Measurements from ENCODE around the gene LYG1. TPM values are rescaled to one million over a fixed set of nuclear protein-coding genes. Genes with fewer than 3 reads are reported as not detected.

The LYG1 gene
- total and polyA plus RNA-seq, 2 of the 8 experiments (the other 6 are each of a cell fraction or from before 2014, with no cell fraction given) = 0.68 to 0.86 TPM

- TF ChIP-seq, protein P1, sequence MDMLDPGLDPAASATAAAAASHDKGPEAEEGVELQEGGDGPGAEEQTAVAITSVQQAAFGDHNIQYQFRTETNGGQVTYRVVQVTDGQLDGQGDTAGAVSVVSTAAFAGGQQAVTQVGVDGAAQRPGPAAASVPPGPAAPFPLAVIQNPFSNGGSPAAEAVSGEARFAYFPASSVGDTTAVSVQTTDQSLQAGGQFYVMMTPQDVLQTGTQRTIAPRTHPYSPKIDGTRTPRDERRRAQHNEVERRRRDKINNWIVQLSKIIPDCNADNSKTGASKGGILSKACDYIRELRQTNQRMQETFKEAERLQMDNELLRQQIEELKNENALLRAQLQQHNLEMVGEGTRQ (IDR thresholded peaks at IDR 0.05; ENCODE audit: low read length) = no peak
- no peak for TF ChIP-seq TAF7 (optimal IDR thresholded peaks at IDR 0.05; ENCODE audit: borderline replicate concordance, low read depth, low read length)
- TF ChIP-seq GABPA (IDR thresholded peaks at IDR 0.05; ENCODE audit: borderline replicate concordance, insufficient read depth, low read length) = no peak
- no peak for TF ChIP-seq SAP30 (IDR thresholded peaks at IDR 0.05; ENCODE audit: insufficient read depth, insufficient replicate concordance, low read length)
- no peak for TF ChIP-seq TCF12 (IDR thresholded peaks at IDR 0.05; ENCODE audit: low read depth, low read length)
- no peak for TF ChIP-seq JUN (IDR thresholded peaks at IDR 0.05; ENCODE audit: low read depth, low read length)
- TF ChIP-seq SRF (IDR thresholded peaks at IDR 0.05; ENCODE audit: low read depth, low read length) = no peak
- TF ChIP-seq MAFK (IDR thresholded peaks at IDR 0.05; ENCODE audit: low read depth, low read length) = no peak
- TF ChIP-seq HDAC2 (IDR thresholded peaks at IDR 0.05; ENCODE audit: borderline replicate concordance in 1 of 2, low read depth in 2 of 2, low read length in 2 of 2) = peak in 1 of 2 experiments; percentile 95; a peak in 2 of 4 replicates
- 0 out of 2 replicates have a peak, but pooled peaks have one; percentile 49 for TF ChIP-seq POLR2AphosphoS5 (IDR thresholded peaks at IDR 0.05; ENCODE audit: low read depth, low read length)
- TF ChIP-seq BACH1 (IDR thresholded peaks at IDR 0.05; ENCODE audit: low read length) = peak; percentile 95
- no peak for TF ChIP-seq YY1 (IDR thresholded peaks at IDR 0.05; ENCODE audit: low read depth, low read length)
- TF ChIP-seq EZH2 (IDR thresholded peaks at IDR 0.05; ENCODE audit: low read depth, low read length, severe bottlenecking) = no peak
- TF ChIP-seq CHD2 (IDR thresholded peaks at IDR 0.05; ENCODE audit: low read length) = no peak
- TF ChIP-seq JUND (IDR thresholded peaks at IDR 0.05; ENCODE audit: low read length) = no peak
- no peak for TF ChIP-seq SIRT6 (IDR thresholded peaks at IDR 0.05; ENCODE audit: low read length)
Observed at GRCh38 chr2:99337113-99338028, 36.4 kb upstream of the LYG1 start, which contains the start of gene EIF5B (continued).

All from H1 (cell line).